ENCODE measurements around the gene ARHGAP10. TPM values are rescaled to one million over a fixed set of nuclear protein-coding genes. Genes with fewer than 3 reads are reported as not detected.

ARHGAP10 gene, protein sequence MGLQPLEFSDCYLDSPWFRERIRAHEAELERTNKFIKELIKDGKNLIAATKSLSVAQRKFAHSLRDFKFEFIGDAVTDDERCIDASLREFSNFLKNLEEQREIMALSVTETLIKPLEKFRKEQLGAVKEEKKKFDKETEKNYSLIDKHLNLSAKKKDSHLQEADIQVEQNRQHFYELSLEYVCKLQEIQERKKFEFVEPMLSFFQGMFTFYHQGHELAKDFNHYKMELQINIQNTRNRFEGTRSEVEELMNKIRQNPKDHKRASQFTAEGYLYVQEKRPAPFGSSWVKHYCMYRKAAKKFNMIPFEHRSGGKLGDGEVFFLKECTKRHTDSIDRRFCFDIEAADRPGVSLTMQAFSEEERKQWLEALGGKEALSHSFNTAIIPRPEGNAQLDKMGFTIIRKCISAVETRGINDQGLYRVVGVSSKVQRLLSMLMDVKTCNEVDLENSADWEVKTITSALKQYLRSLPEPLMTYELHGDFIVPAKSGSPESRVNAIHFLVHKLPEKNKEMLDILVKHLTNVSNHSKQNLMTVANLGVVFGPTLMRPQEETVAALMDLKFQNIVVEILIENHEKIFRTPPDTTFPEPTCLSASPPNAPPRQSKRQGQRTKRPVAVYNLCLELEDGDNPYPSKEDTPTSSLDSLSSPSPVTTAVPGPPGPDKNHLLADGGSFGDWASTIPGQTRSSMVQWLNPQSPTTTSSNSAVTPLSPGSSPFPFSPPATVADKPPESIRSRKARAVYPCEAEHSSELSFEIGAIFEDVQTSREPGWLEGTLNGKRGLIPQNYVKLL
- total RNA-seq: 1 to 10 TPM; 6.5 to 6.6 TPM

DNA sequence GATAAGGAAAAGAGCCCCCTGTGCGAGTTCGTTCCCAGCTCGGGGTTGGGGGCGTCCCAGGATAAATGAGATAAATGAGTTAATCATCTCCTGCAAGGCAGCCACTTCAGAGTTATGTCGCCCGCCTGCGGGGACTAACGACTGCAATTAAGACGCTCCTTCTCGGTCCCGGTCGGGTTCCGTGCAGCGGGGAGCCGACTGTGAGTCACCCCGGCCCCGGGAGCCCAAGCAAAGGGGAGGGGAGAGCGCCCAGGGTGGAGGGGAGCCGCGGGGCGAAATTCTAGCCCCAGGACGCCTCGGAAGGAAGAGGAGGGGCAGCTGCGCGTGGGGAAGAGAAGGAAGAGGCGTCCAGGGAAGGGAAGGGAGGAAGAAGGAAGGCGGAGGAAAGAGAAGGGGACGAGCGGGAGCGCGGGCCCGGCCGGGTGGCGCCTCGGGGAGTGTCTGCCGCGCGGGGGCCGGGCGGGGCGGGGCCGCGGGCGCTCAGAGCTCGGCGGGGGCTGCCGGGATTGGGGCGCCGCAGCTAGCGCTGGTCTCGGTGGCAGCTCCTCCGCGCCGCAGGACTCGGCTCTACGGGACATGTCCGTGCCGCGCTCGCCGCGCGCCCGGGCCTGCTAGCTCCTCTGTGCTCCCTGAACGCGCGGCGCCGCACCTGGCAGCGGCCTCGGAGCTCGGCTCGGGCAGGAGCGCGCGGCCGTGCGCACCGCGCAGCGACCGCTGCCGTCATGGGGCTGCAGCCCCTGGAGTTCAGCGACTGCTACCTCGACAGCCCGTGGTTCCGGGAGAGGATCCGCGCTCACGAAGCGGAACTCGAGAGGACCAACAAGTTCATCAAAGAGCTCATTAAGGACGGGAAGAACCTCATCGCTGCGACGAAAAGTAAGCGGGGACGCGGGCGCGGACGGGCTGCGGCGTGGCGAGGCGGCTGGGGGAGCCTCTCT, at the start of gene ARHGAP10:
ARHGAP10 (plus strand) TSS at position 509 of the 938 bp plus-strand sequence; CDS start at position 723, 214 bp downstream.
- peak; percentile 81 for ATAC-seq (ENCODE audit: low read depth)
- peaks cover 17% of the 10 kb centered on the region for H3K4me1 Mint-ChIP-seq
- DNase-seq: peak; percentile 72
- peak within 1 kb of the TSS; percentile 79 for H3K27ac Mint-ChIP-seq
- peaks cover 33% of the 10 kb centered on the region for H3K27me3 Mint-ChIP-seq
- peak within 1 kb of the TSS; percentile 91 for H3K4me3 Mint-ChIP-seq
- POLR2A ChIA-PET: interaction anchor here (0.5 to 1.8 kb wide), 8 partner anchors 11 to 711 kb away, joined by 3 to 8 read pairs (median 4); partner anchors contain the start of genes NR3C2, PRMT9 and TMEM184C
- H3K9me3 Mint-ChIP-seq: no peaks in the 10 kb centered on the region
- peaks cover 1% of the 10 kb centered on the region for H3K36me3 Mint-ChIP-seq

DNA sequence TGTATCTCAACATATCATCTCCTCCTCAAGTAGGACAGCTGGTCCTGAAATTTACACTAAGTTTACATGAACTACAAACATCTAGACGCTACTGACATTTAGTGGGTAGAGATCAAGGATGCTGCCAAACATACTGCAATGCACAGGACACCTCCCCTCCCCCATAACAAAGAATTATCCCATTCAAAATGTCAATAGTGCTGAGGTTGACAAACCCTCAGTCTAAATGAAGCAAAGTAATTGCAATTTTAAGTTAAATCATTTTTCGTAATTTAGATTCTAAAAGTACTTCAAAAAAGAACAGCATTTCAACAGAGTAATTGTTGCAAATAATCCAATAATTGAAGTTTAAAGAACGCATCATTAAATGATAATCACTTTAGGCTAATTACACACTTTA, 49.1 kb upstream of the ARHGAP10 start:
- POLR2A ChIA-PET: interaction anchor here (1.9 to 2.8 kb wide), 4 partner anchors 8 to 181 kb away, joined by 5 to 53 read pairs (median 9); partner anchors contain the start of gene TMEM184C
- H3K4me3 Mint-ChIP-seq: peak overlapping the region; percentile 99
- peak overlapping the region; percentile 98 for H3K27ac Mint-ChIP-seq
- H3K27me3 Mint-ChIP-seq: peaks cover 5% of the 10 kb centered on the region
- peaks cover 26% of the 10 kb centered on the region for H3K4me1 Mint-ChIP-seq
- DNase-seq: no peak
- no peaks in the 10 kb centered on the region for H3K9me3 Mint-ChIP-seq
- ATAC-seq (ENCODE audit: low read depth): no peak
- H3K36me3 Mint-ChIP-seq: peaks cover 18% of the 10 kb centered on the region

DNA sequence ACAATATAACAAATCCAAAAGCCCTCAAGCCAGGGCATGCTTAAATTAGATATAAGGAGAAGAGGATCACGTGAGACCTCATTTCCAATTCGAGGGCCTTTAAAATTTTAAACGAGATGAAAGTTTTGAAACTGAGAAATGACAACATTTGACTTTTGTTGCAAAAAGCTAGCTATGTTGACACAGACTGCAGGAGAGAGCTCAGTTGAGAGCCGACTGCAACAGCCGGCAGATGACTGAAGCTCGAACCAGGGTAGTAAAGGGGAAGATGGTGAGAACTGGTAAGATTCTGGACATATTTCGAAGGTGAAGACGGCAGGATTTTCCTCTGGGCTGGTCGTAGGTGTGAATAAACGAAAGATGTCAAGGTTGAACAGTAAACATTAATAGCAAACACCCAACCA, 48.7 kb upstream of the ARHGAP10 start:
- H3K9me3 Mint-ChIP-seq: no peaks in the 10 kb centered on the region
- no peak for ATAC-seq (ENCODE audit: low read depth)
- no peak for DNase-seq
- H3K27ac Mint-ChIP-seq: peak overlapping the region; percentile 98
- POLR2A ChIA-PET: interaction anchor here (0.9 to 2.8 kb wide), 9 partner anchors 9 to 759 kb away, joined by 3 to 53 read pairs (median 5); partner anchors contain the start of genes NR3C2 and TMEM184C
- H3K4me1 Mint-ChIP-seq: peaks cover 26% of the 10 kb centered on the region
- peaks cover 5% of the 10 kb centered on the region for H3K27me3 Mint-ChIP-seq
- peaks cover 18% of the 10 kb centered on the region for H3K36me3 Mint-ChIP-seq
- H3K4me3 Mint-ChIP-seq: peak overlapping the region; percentile 99

DNA sequence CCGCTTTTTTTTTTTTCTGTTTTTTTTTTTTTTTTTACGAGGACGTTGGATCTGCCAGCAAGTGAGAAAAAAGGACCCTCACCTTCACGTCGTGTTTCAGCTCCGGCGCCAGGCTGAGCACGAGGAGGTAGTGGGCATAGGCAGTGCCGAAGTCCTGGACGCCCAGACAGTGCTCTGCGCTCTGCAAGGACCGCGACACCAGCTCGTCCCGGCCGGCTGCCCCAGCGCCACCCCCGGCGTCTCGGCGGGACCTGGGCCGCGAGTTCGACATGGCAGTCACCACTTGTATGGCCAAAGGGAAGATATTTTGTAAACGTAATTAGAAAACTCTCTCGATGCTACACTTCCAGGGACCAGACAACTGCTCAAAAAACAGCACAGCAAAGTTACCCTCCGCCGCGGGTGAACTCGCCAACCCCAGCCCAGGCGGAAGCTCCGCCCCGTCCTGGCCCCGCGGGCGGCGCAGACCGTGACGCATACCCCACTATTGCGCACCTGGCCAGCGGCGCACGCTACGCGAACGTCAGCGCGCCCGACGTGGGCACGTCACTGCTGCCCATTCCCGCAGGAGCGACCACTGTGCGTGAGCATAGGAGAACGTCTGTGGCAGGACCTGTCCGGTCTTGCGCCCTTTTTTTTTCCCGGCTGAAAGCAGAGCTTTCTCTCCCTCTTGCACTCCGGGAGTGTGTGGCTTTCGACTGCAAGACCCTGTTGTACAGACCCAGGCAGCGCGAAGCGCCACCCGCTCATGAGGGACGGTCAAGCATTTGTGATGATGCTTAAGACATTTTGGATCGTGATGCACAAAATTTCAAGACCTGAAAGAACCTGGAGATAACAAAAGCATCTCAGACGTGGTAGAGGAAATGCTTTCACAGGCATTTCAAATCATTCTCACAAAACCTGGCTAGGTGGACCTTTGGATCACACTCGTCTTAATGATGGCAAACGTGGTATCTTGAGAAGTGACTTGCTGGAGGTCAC, 47.9 kb upstream of the ARHGAP10 start, which contains the start of gene PRMT9:
PRMT9 (minus strand) TSS at position 447 of the 984 bp plus-strand sequence; CDS start at position 271, 176 bp downstream.
- DNase-seq: peak; percentile 91
- Mint-ChIP-seq H3K4me3 (peak within 1 kb of the TSS; percentile 99), H3K9me3 (no peaks in the 10 kb centered on the region), H3K4me1 (peaks cover 29% of the 10 kb centered on the region), H3K27me3 (peaks cover 5% of the 10 kb centered on the region), H3K36me3 (peaks cover 12% of the 10 kb centered on the region), H3K27ac (peak within 1 kb of the TSS; percentile 98)
- ATAC-seq (ENCODE audit: low read depth): peak; percentile 96
- POLR2A ChIA-PET: interaction anchor here (0.5 to 2.8 kb wide), 17 partner anchors 10 to 758 kb away, joined by 3 to 53 read pairs (median 3); partner anchors contain the start of genes ARHGAP10, NR3C2 and TMEM184C

DNA sequence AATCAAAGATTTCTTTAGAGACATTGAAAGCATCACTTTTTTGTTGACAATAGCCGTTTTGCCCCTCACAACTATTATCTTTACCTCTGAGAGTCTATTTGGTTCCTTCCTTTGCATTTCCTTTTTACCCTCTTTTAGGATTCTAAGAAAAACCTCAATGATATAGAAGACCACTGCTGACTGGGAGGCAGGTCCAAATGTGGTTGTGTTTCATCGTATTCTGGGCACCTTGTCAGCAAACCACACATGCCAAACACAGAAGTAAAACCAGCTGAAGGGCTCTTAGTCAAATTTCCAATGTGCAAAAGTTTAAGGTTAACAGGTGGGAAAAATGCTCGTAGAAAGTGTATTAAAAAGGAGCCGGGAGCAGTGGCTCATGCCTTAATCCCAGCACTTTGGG, 42.8 kb upstream of the ARHGAP10 start:
- H3K4me1 Mint-ChIP-seq: peaks cover 24% of the 10 kb centered on the region
- POLR2A ChIA-PET: interaction anchor here (0.6 to 2.0 kb wide), 4 partner anchors 24 to 72 kb away, joined by 4 to 11 read pairs (median 4); partner anchors contain the start of genes ARHGAP10 and TMEM184C
- ATAC-seq (ENCODE audit: low read depth) (peak; percentile 67), DNase-seq (no peak)
- H3K27ac Mint-ChIP-seq: peak overlapping the region; percentile 92
- peaks cover 5% of the 10 kb centered on the region for H3K36me3 Mint-ChIP-seq
- no peaks in the 10 kb centered on the region for H3K9me3 Mint-ChIP-seq
- peak overlapping the region; percentile 79 for H3K4me3 Mint-ChIP-seq
- H3K27me3 Mint-ChIP-seq: peaks cover 17% of the 10 kb centered on the region

DNA sequence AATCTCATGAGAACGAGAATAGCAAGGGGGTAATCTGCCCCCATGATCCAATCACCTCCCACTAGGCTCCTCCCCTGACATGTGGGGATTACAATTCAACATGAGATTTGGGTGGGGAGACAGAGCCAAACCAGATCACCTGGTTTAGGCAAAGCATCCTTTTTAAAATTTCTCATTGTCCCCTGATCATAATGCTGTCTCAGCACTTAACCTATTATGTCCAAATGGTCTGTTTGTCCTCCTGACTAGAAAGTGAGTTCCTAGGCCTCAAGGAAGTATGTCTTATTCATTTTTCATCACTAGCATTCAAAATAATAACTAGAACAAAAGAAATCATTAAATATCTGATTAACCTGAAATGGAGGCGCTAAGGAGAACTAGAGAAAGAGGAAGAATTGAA, 40.1 kb upstream of the ARHGAP10 start:
- Mint-ChIP-seq H3K27ac (peak overlapping the region; percentile 7), H3K4me3 (no peak overlapping the region), H3K36me3 (peaks cover 5% of the 10 kb centered on the region), H3K27me3 (peaks cover 23% of the 10 kb centered on the region), H3K4me1 (peaks cover 19% of the 10 kb centered on the region), H3K9me3 (no peaks in the 10 kb centered on the region)
- DNase-seq: no peak
- POLR2A ChIA-PET: no interaction called here
- ATAC-seq (ENCODE audit: low read depth): no peak

DNA sequence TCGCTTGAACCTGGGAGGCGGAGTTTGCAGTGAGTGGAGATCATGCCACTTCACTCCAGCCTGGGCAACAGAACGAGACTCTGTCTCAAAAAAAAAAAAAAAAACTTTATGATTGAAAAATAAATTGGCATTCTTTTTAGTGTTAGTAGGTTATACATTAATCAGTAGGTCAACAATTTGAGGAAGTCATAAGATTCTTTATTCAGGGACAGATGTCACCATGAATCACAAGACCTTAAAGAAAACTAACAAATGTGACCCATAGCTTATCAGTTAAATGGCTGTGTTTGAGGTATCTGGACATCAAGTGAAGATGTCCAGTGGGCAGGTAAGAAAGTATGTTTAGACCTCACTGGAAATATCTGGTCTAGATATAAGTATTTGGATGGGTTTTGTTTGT, 38.7 kb upstream of the ARHGAP10 start:
- no peak overlapping the region for H3K4me3 Mint-ChIP-seq
- no peak for DNase-seq
- ATAC-seq (ENCODE audit: low read depth): no peak
- no peaks in the 10 kb centered on the region for H3K9me3 Mint-ChIP-seq
- H3K27ac Mint-ChIP-seq: no peak overlapping the region
- POLR2A ChIA-PET: interaction anchor here (0.7 kb wide), 1 partner anchor 175 kb away, joined by 3 read pairs; no protein-coding TSS in a partner anchor
- peaks cover 15% of the 10 kb centered on the region for H3K4me1 Mint-ChIP-seq
- peaks cover 23% of the 10 kb centered on the region for H3K27me3 Mint-ChIP-seq
- H3K36me3 Mint-ChIP-seq: peaks cover 3% of the 10 kb centered on the region

DNA sequence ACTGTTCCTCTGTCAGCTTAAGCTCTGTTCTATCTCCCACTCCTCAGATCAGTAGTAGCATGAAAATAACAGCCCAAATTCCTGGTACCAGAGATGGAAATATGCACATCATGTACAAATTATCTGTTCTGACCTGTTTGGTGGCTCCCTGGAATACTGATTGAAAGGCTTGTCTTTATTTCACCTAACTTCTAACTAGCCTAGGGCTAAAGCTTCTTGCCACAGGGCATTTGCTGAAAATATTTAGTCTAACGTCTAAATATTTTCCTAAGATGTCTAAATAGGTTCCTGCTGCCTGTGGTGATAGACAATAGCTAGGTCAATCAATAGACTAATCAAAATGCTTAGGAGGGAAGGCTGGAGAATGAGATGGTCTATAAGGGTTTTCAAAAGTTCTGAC, 35.0 kb upstream of the ARHGAP10 start:
- Mint-ChIP-seq H3K9me3 (no peaks in the 10 kb centered on the region), H3K4me1 (no peaks in the 10 kb centered on the region), H3K27me3 (peaks cover 28% of the 10 kb centered on the region), H3K27ac (no peak overlapping the region), H3K4me3 (no peak overlapping the region), H3K36me3 (no peaks in the 10 kb centered on the region)
- POLR2A ChIA-PET: interaction anchor here (1.1 kb wide), 1 partner anchor 13 kb away, joined by 3 read pairs; the partner anchor contains the start of gene PRMT9
- DNase-seq (no peak), ATAC-seq (ENCODE audit: low read depth) (no peak)

DNA sequence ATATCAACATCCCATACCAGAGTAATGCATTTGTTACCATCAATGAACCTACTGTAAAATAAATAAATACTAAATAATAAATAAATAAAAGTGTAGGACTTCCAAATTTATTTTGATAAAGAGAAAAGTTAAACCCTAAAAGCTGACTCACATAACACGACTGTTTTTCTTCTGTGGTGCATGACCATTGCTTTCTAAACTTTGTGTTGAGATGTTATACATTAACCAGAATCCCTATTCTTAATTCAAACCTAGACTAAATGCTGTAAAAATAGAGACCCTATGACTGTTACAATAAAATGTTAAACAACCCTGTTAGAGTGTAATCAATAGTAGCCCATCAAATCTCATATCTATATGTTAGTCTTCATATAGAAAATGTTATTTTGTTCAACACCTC, 27.0 kb upstream of the ARHGAP10 start:
- Mint-ChIP-seq H3K4me1 (peaks cover 6% of the 10 kb centered on the region), H3K27ac (no peak overlapping the region), H3K4me3 (no peak overlapping the region), H3K9me3 (no peaks in the 10 kb centered on the region), H3K36me3 (no peaks in the 10 kb centered on the region), H3K27me3 (peaks cover 18% of the 10 kb centered on the region)
- DNase-seq (no peak), ATAC-seq (ENCODE audit: low read depth) (no peak)
- POLR2A ChIA-PET: no interaction called here

DNA sequence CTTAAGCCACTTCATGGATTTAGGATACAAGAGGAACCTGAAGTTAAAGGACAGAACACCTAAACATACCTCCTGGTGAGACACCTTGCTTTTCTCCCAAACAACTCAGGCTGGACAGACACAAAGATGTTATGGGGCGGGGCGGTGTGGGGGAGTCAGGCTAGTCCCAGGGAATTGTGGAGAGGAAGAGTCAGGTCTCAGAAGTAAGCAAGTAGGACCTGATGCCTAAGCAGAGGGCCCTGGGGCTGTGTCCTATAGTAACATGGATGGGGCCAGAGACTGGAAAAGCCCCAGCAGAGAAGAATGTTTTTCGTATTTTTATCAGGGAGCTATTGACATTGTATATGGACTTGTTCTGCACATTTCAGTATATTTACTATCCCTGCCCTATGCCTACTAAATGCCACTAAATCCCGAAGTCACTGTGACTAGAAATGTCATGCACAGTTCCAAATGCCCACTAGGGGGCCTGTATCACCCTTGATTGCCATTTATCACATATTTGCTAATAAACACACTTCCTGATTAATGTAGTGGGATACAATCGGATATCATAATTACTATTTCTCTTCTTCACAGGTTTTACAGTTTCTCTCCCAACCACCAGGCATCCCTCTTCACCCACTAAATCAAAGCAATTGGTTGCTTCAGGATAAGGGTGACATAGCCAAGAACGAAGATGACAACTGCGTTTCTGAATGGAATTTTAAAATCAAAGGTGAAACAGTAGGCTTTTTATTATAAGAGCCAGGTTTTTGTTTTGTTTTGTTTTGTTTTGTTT, 23.8 kb upstream of the ARHGAP10 start:
- DNase-seq: no peak
- no peaks in the 10 kb centered on the region for H3K9me3 Mint-ChIP-seq
- H3K4me3 Mint-ChIP-seq: no peak overlapping the region
- peaks cover 24% of the 10 kb centered on the region for H3K27me3 Mint-ChIP-seq
- H3K27ac Mint-ChIP-seq: no peak overlapping the region
- H3K4me1 Mint-ChIP-seq: peaks cover 6% of the 10 kb centered on the region
- H3K36me3 Mint-ChIP-seq: no peaks in the 10 kb centered on the region
- peak; percentile 45 for ATAC-seq (ENCODE audit: low read depth)
- POLR2A ChIA-PET: no interaction called here

DNA sequence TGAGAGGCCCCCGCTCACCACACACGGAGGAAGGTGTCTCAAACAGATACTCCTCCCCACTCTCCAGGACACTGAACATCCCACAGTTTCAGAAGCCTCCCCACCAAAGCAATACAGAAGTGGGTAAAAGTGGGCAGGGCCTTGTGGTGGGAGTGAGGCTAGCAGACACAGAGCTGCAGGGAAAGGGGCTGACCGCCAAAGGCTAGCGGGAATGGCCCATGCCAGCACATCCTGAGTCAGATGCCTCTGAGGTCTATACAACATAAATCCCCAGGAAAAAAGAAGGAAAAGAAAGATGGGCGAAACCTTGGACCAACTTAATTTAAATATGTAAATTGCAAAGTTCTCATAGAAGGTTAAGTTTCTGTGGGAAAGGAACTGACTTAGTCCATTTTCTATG, 21.9 kb upstream of the ARHGAP10 start:
- no peak overlapping the region for H3K4me3 Mint-ChIP-seq

More for the DNA sequence above, 21.9 kb upstream of the ARHGAP10 start:
- Mint-ChIP-seq H3K27me3 (peaks cover 17% of the 10 kb centered on the region), H3K27ac (no peak overlapping the region), H3K36me3 (no peaks in the 10 kb centered on the region), H3K9me3 (no peaks in the 10 kb centered on the region), H3K4me1 (peaks cover 6% of the 10 kb centered on the region)
- POLR2A ChIA-PET: interaction anchor here (1.1 kb wide), 1 partner anchor 26 kb away, joined by 3 read pairs; the partner anchor contains the start of gene PRMT9
- ATAC-seq (ENCODE audit: low read depth) (no peak), DNase-seq (no peak)

Data from activated naive CD8-positive, alpha-beta T cell treated with anti-CD3 and anti-CD28 coated beads, Interleukin-2, amount 10 ng/mL, durations not matched to agents 7 days and 5 days (primary cell).